OCI-LY3 (cell line): ENCODE measurements around the gene GRIK2.

ENCODE experiments used
- H2AFZ ChIP-seq: fragments of 200-600, 300-600 bp; shearing (Covaris generic); 2 replicates; pipeline ENCODE4 v1.6.0; 2014; ENCODE audit warnings: antibody characterized with exemption, low read depth, low read length
- H3K27ac ChIP-seq: fragments of 200-600, 300-600 bp; sonication (generic); 2 replicates; pipeline ENCODE4 v1.5.1; 2014; ENCODE audit warnings: mild to moderate bottlenecking, low read length, moderate library complexity, mixed read lengths
- H3K27me3 ChIP-seq: fragments of 200-600, 300-600 bp; sonication (generic); 2 replicates; pipeline ENCODE4 v1.6.1; 2014; ENCODE audit warnings: low read depth, low read length, mixed read lengths
- H3K36me3 ChIP-seq: fragments of 200-600, 300-600 bp; sonication (generic); replicated peaks from 2 replicates; pipeline ENCODE3; 2014; ENCODE audit warnings: low read depth, low read length, mixed read lengths
- H3K4me1 ChIP-seq: fragments of 300-600, 200-600 bp; sonication (generic); 2 replicates; pipeline ENCODE4 v1.6.1; 2014; ENCODE audit warnings: low read length, mixed read lengths
- H3K4me2 ChIP-seq: fragments of 200-600, 300-600 bp; sonication (generic); 2 replicates; pipeline ENCODE4 v1.6.1; 2014; ENCODE audit warnings: low read length, mixed read lengths
- H3K4me3 ChIP-seq: fragments of 300-600, 200-600 bp; sonication (generic); 2 replicates; pipeline ENCODE4 v1.5.1; 2014; ENCODE audit warnings: antibody characterized with exemption, mild to moderate bottlenecking, low read length, moderate library complexity
- H3K79me2 ChIP-seq: fragments of 300-600, 200-600 bp; shearing (Covaris generic); 2 replicates; pipeline ENCODE4 v1.6.1; 2014; ENCODE audit warnings: mild to moderate bottlenecking, low read length, mixed read lengths
- H3K9ac ChIP-seq: fragments of 300-600, 200-600 bp; shearing (Covaris generic); 2 replicates; pipeline ENCODE4 v1.6.0; 2014; ENCODE audit warnings: mild to moderate bottlenecking, low read length, moderate library complexity
- H3K9me3 ChIP-seq: fragments of 200-600, 300-600 bp; shearing (Covaris generic); 2 replicates; pipeline ENCODE4 v1.6.1; 2014; ENCODE audit warnings: low read length, mixed read lengths; ENCODE audit not compliant: insufficient read depth
- H4K20me1 ChIP-seq: fragments of 200-600, 300-600 bp; sonication (generic); 2 replicates; pipeline ENCODE4 v1.6.1; 2016; ENCODE audit warnings: low read length, mixed read lengths; ENCODE audit not compliant: insufficient read depth
- CTCF ChIP-seq: fragments of 200-600, 300-600 bp; sonication (generic); IDR thresholded peaks from 2 replicates; pipeline ENCODE4 v1.5.1; 2014; ENCODE audit warnings: antibody characterized with exemption, low read length, low read depth
- EZH2phosphoT487 ChIP-seq: fragments of 200-600 bp; shearing (Covaris generic); IDR thresholded peaks from 2 replicates; pipeline ENCODE4 v1.6.1; 2018; ENCODE audit warnings: antibody characterized with exemption, mixed run types, low read depth

Gene GRIK2

GRCh38 chr6:101482606-101483005 lies 89.1 kb downstream of the GRIK2 start:
- no peak for TF ChIP-seq CTCF
- Histone ChIP-seq H3K4me1 (no peaks in the 10 kb centered on the region), H3K27me3 (no peaks in the 10 kb centered on the region), H3K9ac (no peak overlapping the region), H2AFZ (no peak overlapping the region), H4K20me1 (no peaks in the 10 kb centered on the region), H3K4me3 (no peak overlapping the region), H3K27ac (no peak overlapping the region), H3K36me3 (no peaks in the 10 kb centered on the region), H3K79me2 (no peaks in the 10 kb centered on the region), H3K4me2 (no peak overlapping the region), H3K9me3 (no peaks in the 10 kb centered on the region)

GRCh38 chr6:101484781-101485180 lies 91.3 kb downstream of the GRIK2 start:
- no peaks in the 10 kb centered on the region for H3K9me3 ChIP-seq
- no peak overlapping the region for H3K4me3 ChIP-seq
- no peak overlapping the region for H3K27ac ChIP-seq
- no peak overlapping the region for H3K4me2 ChIP-seq
- H3K4me1 ChIP-seq: no peaks in the 10 kb centered on the region
- H3K27me3 ChIP-seq: no peaks in the 10 kb centered on the region
- no peaks in the 10 kb centered on the region for H4K20me1 ChIP-seq
- no peak overlapping the region for H3K9ac ChIP-seq
- no peak for TF ChIP-seq EZH2phosphoT487
- no peak for TF ChIP-seq CTCF
- H3K36me3 ChIP-seq: no peaks in the 10 kb centered on the region
- no peaks in the 10 kb centered on the region for H3K79me2 ChIP-seq
- H2AFZ ChIP-seq: no peak overlapping the region

- no peak overlapping the region for H3K4me3 ChIP-seq
- no peak overlapping the region for H3K9ac ChIP-seq
These were observed 92.6 kb downstream of the GRIK2 start for GRCh38 chr6:101486124-101486523.

GRCh38 chr6:101486726-101487125 lies 93.2 kb downstream of the GRIK2 start:
- Histone ChIP-seq H3K79me2 (no peaks in the 10 kb centered on the region), H3K4me3 (no peak overlapping the region), H3K4me1 (no peaks in the 10 kb centered on the region), H3K27me3 (no peaks in the 10 kb centered on the region), H3K9me3 (no peaks in the 10 kb centered on the region), H2AFZ (no peak overlapping the region), H4K20me1 (no peaks in the 10 kb centered on the region), H3K9ac (no peak overlapping the region), H3K36me3 (no peaks in the 10 kb centered on the region), H3K4me2 (no peak overlapping the region), H3K27ac (no peak overlapping the region)
- TF ChIP-seq CTCF (no peak), EZH2phosphoT487 (no peak)

More at GRCh38 chr6:101486124-101486523, 92.6 kb downstream of the GRIK2 start:
- H4K20me1 ChIP-seq: no peaks in the 10 kb centered on the region
- H3K4me2 ChIP-seq: no peak overlapping the region
- H3K79me2 ChIP-seq: no peaks in the 10 kb centered on the region
- no peak overlapping the region for H2AFZ ChIP-seq
- H3K4me1 ChIP-seq: no peaks in the 10 kb centered on the region
- H3K9me3 ChIP-seq: no peaks in the 10 kb centered on the region
- TF ChIP-seq CTCF: no peak
- TF ChIP-seq EZH2phosphoT487: no peak
- no peak overlapping the region for H3K27ac ChIP-seq
- H3K36me3 ChIP-seq: no peaks in the 10 kb centered on the region
- H3K27me3 ChIP-seq: no peaks in the 10 kb centered on the region
